ENCODE measurements around the gene UQCR10. TPM values are rescaled to one million over a fixed set of nuclear protein-coding genes. Genes with fewer than 3 reads are reported as not detected.

UQCR10 gene
- polyA plus RNA-seq (2012; ENCODE audit: missing spikeins) = 154 TPM

GRCh38 chr22:29767171-29768051 is at the start of gene UQCR10:
Gene UQCR10 (plus strand): TSS chr22:29767369. CDS start chr22:29767399, 30 bp downstream.
- peak; percentile 86 for TF ChIP-seq POLR2A (IDR thresholded peaks at IDR 0.05; ENCODE audit: low read depth, low read length)
- peak; percentile 95 for TF ChIP-seq TAF1 (IDR thresholded peaks at IDR 0.05; ENCODE audit: borderline replicate concordance, low read depth, low read length)
- peak; percentile 84 for TF ChIP-seq POLR2AphosphoS5 (IDR thresholded peaks at IDR 0.05; ENCODE audit: low read depth, low read length)
- peak; percentile 97 for FAIRE-seq
- DNase-seq (ENCODE audit: insufficient read length) = peak; percentile 91

- DNase-seq (ENCODE audit: insufficient read length) = no peak
- no peak for TF ChIP-seq POLR2AphosphoS5 (IDR thresholded peaks at IDR 0.05; ENCODE audit: low read depth, low read length)
- no peak for TF ChIP-seq TAF1 (IDR thresholded peaks at IDR 0.05; ENCODE audit: borderline replicate concordance, low read depth, low read length)
- no peak for TF ChIP-seq POLR2A (IDR thresholded peaks at IDR 0.05; ENCODE audit: low read depth, low read length)
- no peak for FAIRE-seq
Observed at GRCh38 chr22:29717789-29718188, 49.4 kb upstream of the UQCR10 start.

- DNase-seq (ENCODE audit: insufficient read length) (no peak), FAIRE-seq (no peak)
- TF ChIP-seq POLR2AphosphoS5 (IDR thresholded peaks at IDR 0.05; ENCODE audit: low read depth, low read length) (no peak), TAF1 (IDR thresholded peaks at IDR 0.05; ENCODE audit: borderline replicate concordance, low read depth, low read length) (no peak)
Observed at GRCh38 chr22:29718949-29719898, 47.9 kb upstream of the UQCR10 start.

GRCh38 chr22:29719899-29720645 is 47.1 kb upstream of the UQCR10 start, which contains the start of gene CABP7:
Gene CABP7 (plus strand): TSS chr22:29720003. CDS start chr22:29720425, 422 bp downstream.
- no peak for TF ChIP-seq POLR2A (IDR thresholded peaks at IDR 0.05; ENCODE audit: low read depth, low read length)
- no peak for TF ChIP-seq TAF1 (IDR thresholded peaks at IDR 0.05; ENCODE audit: borderline replicate concordance, low read depth, low read length)
- no peak for TF ChIP-seq POLR2AphosphoS5 (IDR thresholded peaks at IDR 0.05; ENCODE audit: low read depth, low read length)
- DNase-seq (ENCODE audit: insufficient read length) (no peak), FAIRE-seq (no peak)

DNA sequence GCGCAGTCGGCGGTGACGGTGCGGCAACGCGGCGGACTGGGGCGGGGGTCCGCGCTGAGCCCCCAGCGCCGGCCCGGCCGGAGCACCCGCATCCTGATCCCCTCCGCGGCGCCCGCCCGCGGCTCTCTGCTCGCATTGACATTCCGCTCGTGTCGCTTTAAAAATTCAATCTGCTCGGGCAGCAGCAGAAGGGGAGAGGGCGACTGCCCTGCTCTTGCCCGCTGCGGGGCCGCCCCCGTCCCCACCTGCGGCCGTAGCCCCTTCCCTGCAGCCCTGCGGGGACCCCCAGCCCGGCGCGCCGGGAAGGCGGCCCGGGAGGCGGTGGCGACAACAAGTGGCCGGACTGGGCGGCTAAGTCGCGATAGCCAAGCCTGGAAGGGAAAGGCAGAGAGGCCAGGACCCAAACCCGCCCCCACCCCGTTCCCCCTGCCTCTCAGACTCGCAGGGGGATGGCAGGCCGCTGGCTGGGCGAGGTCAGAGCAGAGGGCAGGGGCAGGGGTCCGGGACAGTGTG is 46.3 kb upstream of the UQCR10 start:
- FAIRE-seq = no peak
- no peak for TF ChIP-seq POLR2A (IDR thresholded peaks at IDR 0.05; ENCODE audit: low read depth, low read length)
- no peak for TF ChIP-seq TAF1 (IDR thresholded peaks at IDR 0.05; ENCODE audit: borderline replicate concordance, low read depth, low read length)
- TF ChIP-seq POLR2AphosphoS5 (IDR thresholded peaks at IDR 0.05; ENCODE audit: low read depth, low read length) = no peak
- DNase-seq (ENCODE audit: insufficient read length) = no peak

DNA sequence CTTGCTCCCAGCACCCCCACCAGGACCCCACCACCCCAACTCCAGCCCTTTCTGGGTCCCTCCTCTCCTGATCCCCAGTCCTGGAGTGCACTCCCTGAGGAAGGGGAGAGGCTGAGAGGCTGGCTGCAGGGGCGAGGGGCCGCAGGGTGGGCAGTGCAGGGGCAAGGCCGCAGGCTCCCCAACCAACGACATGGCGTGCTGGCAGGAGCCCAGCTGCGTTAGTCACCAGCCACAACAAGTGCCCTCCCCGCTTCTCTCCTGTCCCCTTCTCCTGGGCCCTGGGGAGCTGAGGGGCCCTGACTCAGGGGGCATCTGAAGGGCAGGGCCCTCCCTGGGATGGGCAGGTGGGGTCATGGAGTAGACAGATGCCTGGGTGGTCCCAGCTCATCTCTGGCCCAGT is 45.0 kb upstream of the UQCR10 start:
- FAIRE-seq (no peak), DNase-seq (ENCODE audit: insufficient read length) (no peak)
- TF ChIP-seq TAF1 (IDR thresholded peaks at IDR 0.05; ENCODE audit: borderline replicate concordance, low read depth, low read length) (no peak), POLR2A (IDR thresholded peaks at IDR 0.05; ENCODE audit: low read depth, low read length) (no peak), POLR2AphosphoS5 (IDR thresholded peaks at IDR 0.05; ENCODE audit: low read depth, low read length) (no peak)

DNA sequence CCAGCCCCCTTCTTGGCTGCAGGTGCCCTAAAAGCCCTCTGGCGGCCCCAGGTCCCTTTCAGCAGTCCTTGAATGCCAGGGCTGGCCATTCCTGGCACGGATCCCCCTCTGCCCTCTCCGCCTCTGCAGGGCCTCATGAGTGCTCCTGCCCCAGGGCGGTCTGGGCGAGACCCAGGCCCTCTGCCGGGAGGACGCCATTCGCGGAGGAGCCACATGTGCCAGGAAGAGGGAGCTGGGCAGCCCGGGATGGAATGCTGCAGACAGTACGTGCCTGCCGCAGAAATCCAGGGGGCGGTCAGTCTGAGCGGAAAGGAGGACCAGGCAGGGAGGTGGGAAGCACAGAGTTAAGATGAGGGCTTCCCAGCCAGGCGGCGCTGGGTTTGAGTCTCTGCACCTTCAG is 44.6 kb upstream of the UQCR10 start:
- TF ChIP-seq POLR2A (IDR thresholded peaks at IDR 0.05; ENCODE audit: low read depth, low read length) = no peak
- TF ChIP-seq POLR2AphosphoS5 (IDR thresholded peaks at IDR 0.05; ENCODE audit: low read depth, low read length) = no peak
- no peak for TF ChIP-seq TAF1 (IDR thresholded peaks at IDR 0.05; ENCODE audit: borderline replicate concordance, low read depth, low read length)
- FAIRE-seq (no peak), DNase-seq (ENCODE audit: insufficient read length) (no peak)

DNA sequence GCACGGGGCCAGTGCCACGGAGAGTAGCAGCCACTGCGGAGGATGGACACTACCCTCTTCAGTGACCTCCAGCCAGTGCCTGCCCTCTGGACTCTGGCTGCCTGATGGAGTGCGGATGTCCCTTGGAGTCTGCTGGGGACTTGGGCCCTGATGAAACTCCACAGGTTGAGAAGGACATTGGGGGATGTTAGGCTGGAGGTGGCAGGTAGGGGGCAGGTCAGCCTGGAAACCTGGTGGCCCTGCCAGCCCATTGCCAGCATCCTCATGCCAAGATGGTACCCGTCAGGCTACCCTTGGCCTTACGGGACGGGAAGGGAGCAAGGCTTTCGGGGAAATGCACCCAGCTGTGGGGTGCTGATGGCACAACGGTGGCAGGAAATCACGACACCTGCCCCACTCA is 43.4 kb upstream of the UQCR10 start:
- DNase-seq (ENCODE audit: insufficient read length) = no peak
- no peak for TF ChIP-seq POLR2A (IDR thresholded peaks at IDR 0.05; ENCODE audit: low read depth, low read length)
- TF ChIP-seq POLR2AphosphoS5 (IDR thresholded peaks at IDR 0.05; ENCODE audit: low read depth, low read length) = no peak
- TF ChIP-seq TAF1 (IDR thresholded peaks at IDR 0.05; ENCODE audit: borderline replicate concordance, low read depth, low read length) = no peak
- no peak for FAIRE-seq

- no peak for FAIRE-seq
- DNase-seq (ENCODE audit: insufficient read length) = no peak
- TF ChIP-seq TAF1 (IDR thresholded peaks at IDR 0.05; ENCODE audit: borderline replicate concordance, low read depth, low read length) (no peak), POLR2A (IDR thresholded peaks at IDR 0.05; ENCODE audit: low read depth, low read length) (no peak), POLR2AphosphoS5 (IDR thresholded peaks at IDR 0.05; ENCODE audit: low read depth, low read length) (no peak)
Observed at GRCh38 chr22:29724843-29725242, 42.3 kb upstream of the UQCR10 start.

- TF ChIP-seq POLR2A (IDR thresholded peaks at IDR 0.05; ENCODE audit: low read depth, low read length) (no peak), TAF1 (IDR thresholded peaks at IDR 0.05; ENCODE audit: borderline replicate concordance, low read depth, low read length) (no peak), POLR2AphosphoS5 (IDR thresholded peaks at IDR 0.05; ENCODE audit: low read depth, low read length) (no peak)
- DNase-seq (ENCODE audit: insufficient read length) = no peak
- FAIRE-seq = no peak
Observed at GRCh38 chr22:29726106-29726505, 41.1 kb upstream of the UQCR10 start.
